Measurements from ENCODE around the gene METTL25B.
"Not testable (repeated sequence)": the region's sequence is repeated elsewhere in the genome, so short reads cannot be mapped to it uniquely, and the experiment has no call there.

The METTL25B gene

DNA sequence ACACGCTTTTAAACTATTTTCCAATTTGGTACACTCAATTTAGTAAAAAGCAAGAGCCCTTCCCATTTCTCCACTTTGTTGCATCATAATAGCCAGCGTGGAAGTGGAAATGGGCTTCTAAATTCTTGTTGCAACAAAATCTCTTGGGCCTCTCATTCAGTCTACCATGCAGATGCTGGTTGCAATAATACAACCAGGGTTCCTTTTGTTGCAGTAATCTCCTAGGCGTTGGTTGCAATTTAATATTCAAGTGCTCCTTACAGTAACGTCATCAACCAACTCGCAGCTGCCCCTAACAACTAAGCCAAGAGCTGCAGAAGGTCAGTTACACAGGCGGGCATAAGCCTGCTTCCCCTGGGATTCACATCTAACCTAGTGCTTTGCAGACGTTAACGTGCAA is 25.9 kb downstream of the METTL25B start:
- POLR2A ChIA-PET = no interaction called here
- no peak for TF ChIP-seq CTCF (IDR thresholded peaks at IDR 0.05; ENCODE audit: insufficient read depth, low read length, missing control alignments)
- CTCF ChIA-PET = no interaction called here
- H3K4me3 ChIP-seq (ENCODE audit: low read depth, low read length) = no peak overlapping the region
- no peak for DNase-seq (ENCODE audit: low read depth, low spot score)

- POLR2A ChIA-PET = no interaction called here
Observed at GRCh38 chr1:156755527-156755950, 27.3 kb downstream of the METTL25B start.

DNA sequence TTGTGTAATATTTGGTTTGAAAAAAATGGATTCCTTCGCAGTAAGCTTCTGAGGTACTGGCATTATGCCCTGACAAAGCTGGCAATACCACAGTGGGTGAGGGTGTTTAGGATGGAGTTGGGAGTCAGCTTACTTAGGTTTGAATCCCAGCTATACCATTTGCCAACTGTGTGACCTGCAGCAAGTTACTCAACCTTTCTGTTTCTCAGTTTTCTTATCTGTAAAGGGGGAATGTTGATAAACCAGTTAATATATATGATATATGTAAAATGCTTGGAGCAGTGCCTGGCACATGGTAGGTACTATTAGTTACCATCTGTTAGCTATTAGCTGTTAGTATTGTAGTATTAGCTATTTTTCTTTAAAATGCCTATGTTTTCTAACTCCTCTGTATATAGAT is 28.1 kb downstream of the METTL25B start:
- ChIA-PET POLR2A (interaction anchor here (1.1 kb wide), 1 partner anchor 10 kb away, joined by 4 read pairs; the partner anchor contains the start of gene PRCC), CTCF (interaction anchor here (1.0 to 1.5 kb wide), 3 partner anchors 10 to 134 kb away, joined by 3 to 4 read pairs (median 4); no protein-coding TSS in a partner anchor)
- no peak overlapping the region for H3K4me3 ChIP-seq (ENCODE audit: low read depth, low read length)
- TF ChIP-seq CTCF (IDR thresholded peaks at IDR 0.05; ENCODE audit: insufficient read depth, low read length, missing control alignments) = no peak
- DNase-seq (ENCODE audit: low read depth, low spot score) = no peak

More at GRCh38 chr1:156755527-156755950, 27.3 kb downstream of the METTL25B start:
- no peak for DNase-seq (ENCODE audit: low read depth, low spot score)
- CTCF ChIA-PET = interaction anchor here (1.1 kb wide), 1 partner anchor 68 kb away, joined by 3 read pairs; no protein-coding TSS in a partner anchor
- no peak overlapping the region for H3K4me3 ChIP-seq (ENCODE audit: low read depth, low read length)
- TF ChIP-seq CTCF (IDR thresholded peaks at IDR 0.05; ENCODE audit: insufficient read depth, low read length, missing control alignments) = no peak

- CTCF ChIA-PET = interaction anchor here (0.6 to 1.3 kb wide), 3 partner anchors 8 to 68 kb away, joined by 3 to 4 read pairs (median 4); no protein-coding TSS in a partner anchor
- not testable (repeated sequence) for DNase-seq (ENCODE audit: low read depth, low spot score); H3K4me3 ChIP-seq (ENCODE audit: low read depth, low read length)
- POLR2A ChIA-PET = interaction anchor here (1.3 kb wide), 1 partner anchor 29 kb away, joined by 3 read pairs; the partner anchor contains the start of genes ISG20L2 and METTL25B
Observed at GRCh38 chr1:156757572-156758253, 29.4 kb downstream of the METTL25B start.

- POLR2A ChIA-PET = no interaction called here
- H3K4me3 ChIP-seq (ENCODE audit: low read depth, low read length) = no peak overlapping the region
- CTCF ChIA-PET = interaction anchor here (2.0 kb wide), 1 partner anchor 100 kb away, joined by 4 read pairs; the partner anchor contains the start of gene NTRK1
- TF ChIP-seq CTCF (IDR thresholded peaks at IDR 0.05; ENCODE audit: insufficient read depth, low read length, missing control alignments) = no peak
- no peak for DNase-seq (ENCODE audit: low read depth, low spot score)
Observed at GRCh38 chr1:156760092-156760795, 32.0 kb downstream of the METTL25B start.

DNA sequence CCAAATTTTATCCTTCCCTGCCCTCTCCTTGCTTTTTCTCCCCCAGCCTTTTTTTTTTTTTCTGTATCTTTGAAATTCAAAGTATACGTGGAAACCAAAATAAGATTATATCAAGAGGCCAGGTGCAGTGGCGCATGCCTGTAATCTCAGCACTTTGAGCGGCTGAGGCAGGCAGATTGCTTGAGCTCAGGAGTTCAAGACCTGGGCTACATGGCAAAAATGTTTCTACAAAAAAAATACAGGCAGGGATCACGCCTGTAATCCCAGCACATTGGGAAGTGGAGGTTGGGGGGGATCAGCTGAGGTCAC is 32.5 kb downstream of the METTL25B start:
- DNase-seq (ENCODE audit: low read depth, low spot score) = no peak
- H3K4me3 ChIP-seq (ENCODE audit: low read depth, low read length) = no peak overlapping the region
- ChIA-PET CTCF (interaction anchor here (2.0 kb wide), 1 partner anchor 100 kb away, joined by 4 read pairs; the partner anchor contains the start of gene NTRK1), POLR2A (no interaction called here)
- TF ChIP-seq CTCF (IDR thresholded peaks at IDR 0.05; ENCODE audit: insufficient read depth, low read length, missing control alignments) = no peak

DNA sequence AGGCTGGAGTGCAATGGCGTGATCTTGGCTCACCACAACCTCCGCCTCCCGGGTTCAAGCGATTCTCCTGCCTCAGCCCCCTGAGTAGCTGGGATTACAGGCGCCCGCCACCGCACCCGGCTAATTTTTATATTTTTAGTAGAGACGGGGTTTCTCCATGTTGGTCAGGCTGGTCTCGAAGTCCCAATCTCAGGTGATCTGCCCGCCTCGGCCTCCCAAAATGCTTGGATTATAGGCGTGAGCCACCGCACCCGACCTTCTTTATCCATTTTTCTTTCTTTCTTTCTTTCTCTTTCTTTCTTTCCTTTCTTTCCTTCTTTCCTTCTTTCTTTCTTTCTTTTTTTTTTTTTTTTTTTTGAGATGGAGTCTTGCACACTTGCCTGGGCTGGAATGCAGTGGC is 36.9 kb downstream of the METTL25B start:
- POLR2A ChIA-PET; H3K4me3 ChIP-seq (ENCODE audit: low read depth, low read length); DNase-seq (ENCODE audit: low read depth, low spot score): not testable (repeated sequence)
- CTCF ChIA-PET = interaction anchor here (0.7 to 9.6 kb wide), 4 partner anchors 13 to 73 kb away, joined by 3 to 69 read pairs (median 7); partner anchors contain the start of genes HDGF, ISG20L2 and METTL25B

Measured in AG04449 (cell line).